Sigmoid colon (tissue), 4 donors: ENCODE measurements around the gene KDM7A.

Source experiments
- EP300 ChIP-seq, 4 donors: sonication (generic); formaldehyde crosslinking; IDR thresholded peaks; one replicate each; pipeline ENCODE4 v1.6.1; 2017; ENCODE audit warnings: antibody characterized with exemption in 4 of 4
- POLR2AphosphoS5 ChIP-seq, 4 donors: sonication (generic); formaldehyde crosslinking; IDR thresholded peaks; one replicate each; pipeline ENCODE4 v1.6.1; 2017; ENCODE audit warnings: antibody characterized with exemption in 4 of 4
- TF ChIP-seq, protein P1 (sequence below), 4 experiments: fragments of 450-650 bp in 3 of 4; fragments of 200-600 bp in 1 of 4; IDR thresholded peaks; one replicate each; pipeline ENCODE4 v1.5.1; 2016 to 2019; ENCODE audit warnings: antibody characterized with exemption in 4 of 4, mild to moderate bottlenecking in 3 of 4, moderate library complexity in 2 of 4

DNA sequence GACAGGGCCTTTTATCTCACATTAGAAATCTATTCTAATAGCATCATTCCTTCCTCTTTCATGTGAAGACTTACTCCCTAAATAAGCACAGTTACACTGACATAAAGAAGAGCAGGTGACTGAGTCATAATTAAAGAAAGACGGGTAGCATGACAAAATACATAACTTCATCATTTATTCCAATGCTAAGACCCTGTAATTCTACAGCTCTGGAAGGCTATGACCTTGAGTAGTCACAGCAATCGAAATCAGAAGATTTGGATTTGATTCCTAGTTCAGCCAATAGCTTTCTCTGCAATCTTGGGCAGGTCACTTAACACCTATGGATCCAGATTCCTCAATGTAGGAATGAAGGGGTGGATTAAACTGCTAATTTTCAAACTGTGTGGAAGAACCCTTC, 42.7 kb downstream of the KDM7A start:
- TF ChIP-seq, protein P1, sequence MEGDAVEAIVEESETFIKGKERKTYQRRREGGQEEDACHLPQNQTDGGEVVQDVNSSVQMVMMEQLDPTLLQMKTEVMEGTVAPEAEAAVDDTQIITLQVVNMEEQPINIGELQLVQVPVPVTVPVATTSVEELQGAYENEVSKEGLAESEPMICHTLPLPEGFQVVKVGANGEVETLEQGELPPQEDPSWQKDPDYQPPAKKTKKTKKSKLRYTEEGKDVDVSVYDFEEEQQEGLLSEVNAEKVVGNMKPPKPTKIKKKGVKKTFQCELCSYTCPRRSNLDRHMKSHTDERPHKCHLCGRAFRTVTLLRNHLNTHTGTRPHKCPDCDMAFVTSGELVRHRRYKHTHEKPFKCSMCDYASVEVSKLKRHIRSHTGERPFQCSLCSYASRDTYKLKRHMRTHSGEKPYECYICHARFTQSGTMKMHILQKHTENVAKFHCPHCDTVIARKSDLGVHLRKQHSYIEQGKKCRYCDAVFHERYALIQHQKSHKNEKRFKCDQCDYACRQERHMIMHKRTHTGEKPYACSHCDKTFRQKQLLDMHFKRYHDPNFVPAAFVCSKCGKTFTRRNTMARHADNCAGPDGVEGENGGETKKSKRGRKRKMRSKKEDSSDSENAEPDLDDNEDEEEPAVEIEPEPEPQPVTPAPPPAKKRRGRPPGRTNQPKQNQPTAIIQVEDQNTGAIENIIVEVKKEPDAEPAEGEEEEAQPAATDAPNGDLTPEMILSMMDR (IDR thresholded peaks at IDR 0.05): no peak
- no peak for TF ChIP-seq EP300 (IDR thresholded peaks at IDR 0.05)
- no peak for TF ChIP-seq POLR2AphosphoS5 (IDR thresholded peaks at IDR 0.05)
